GM13976 (cell line): Measurements from ENCODE around the gene PPP3R1.

Source experiments
- DNase-seq: peaks from one replicate; pipeline ENCODE4 v3.0.0; 2012; ENCODE audit warnings: low spot score
- in situ Hi-C: fragments of 300-500 bp; cut with MboI; formaldehyde crosslinking; loops from one replicate; pipeline ENCODE4 v1.12.0; 2022; ENCODE audit warnings: low sequenced_read_pairs, mixed read lengths, inconsistent platforms; ENCODE audit not compliant: unreplicated experiment
- TF ChIP-seq, protein P1 (sequence below): IDR thresholded peaks from 2 replicates; pipeline ENCODE4 v1.5.1; 2012; ENCODE audit warnings: borderline replicate concordance, mild to moderate bottlenecking; ENCODE audit not compliant: insufficient read depth; ENCODE audit errors: extremely low read depth, missing control alignments, control extremely low read depth

Gene PPP3R1

DNA sequence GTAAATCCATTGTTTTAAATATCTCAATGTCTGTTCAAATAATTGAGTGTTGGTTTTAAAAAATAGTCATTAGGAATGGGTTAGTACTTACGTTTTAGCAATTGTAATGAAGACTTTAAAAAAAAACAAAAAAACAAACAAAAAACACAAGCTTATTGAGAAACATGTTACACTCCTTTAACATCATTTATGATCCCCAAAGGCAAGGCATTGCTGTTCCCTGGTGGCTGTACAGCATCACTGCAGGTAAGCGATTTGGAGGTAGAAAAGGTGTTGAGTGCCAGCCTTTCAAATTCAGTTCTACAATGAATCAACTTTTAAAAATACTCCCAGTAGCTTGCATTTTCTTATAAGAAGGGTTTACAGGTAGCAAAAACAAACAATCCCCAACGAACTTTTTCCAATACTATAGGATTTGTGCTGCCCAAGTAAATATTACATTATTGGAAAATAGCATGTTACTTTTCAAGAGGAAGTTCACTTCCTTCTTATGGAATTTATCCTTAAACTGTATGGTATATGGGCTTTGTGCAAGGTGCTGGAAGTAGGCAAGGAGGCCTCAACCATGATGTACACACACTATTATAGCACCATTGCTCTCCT is 39.9 kb upstream of the PPP3R1 start:
- TF ChIP-seq, protein P1, sequence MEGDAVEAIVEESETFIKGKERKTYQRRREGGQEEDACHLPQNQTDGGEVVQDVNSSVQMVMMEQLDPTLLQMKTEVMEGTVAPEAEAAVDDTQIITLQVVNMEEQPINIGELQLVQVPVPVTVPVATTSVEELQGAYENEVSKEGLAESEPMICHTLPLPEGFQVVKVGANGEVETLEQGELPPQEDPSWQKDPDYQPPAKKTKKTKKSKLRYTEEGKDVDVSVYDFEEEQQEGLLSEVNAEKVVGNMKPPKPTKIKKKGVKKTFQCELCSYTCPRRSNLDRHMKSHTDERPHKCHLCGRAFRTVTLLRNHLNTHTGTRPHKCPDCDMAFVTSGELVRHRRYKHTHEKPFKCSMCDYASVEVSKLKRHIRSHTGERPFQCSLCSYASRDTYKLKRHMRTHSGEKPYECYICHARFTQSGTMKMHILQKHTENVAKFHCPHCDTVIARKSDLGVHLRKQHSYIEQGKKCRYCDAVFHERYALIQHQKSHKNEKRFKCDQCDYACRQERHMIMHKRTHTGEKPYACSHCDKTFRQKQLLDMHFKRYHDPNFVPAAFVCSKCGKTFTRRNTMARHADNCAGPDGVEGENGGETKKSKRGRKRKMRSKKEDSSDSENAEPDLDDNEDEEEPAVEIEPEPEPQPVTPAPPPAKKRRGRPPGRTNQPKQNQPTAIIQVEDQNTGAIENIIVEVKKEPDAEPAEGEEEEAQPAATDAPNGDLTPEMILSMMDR, result peak; percentile 72
- DNase-seq, result peak; percentile 42
- in situ Hi-C loops, result no loop called here

DNA sequence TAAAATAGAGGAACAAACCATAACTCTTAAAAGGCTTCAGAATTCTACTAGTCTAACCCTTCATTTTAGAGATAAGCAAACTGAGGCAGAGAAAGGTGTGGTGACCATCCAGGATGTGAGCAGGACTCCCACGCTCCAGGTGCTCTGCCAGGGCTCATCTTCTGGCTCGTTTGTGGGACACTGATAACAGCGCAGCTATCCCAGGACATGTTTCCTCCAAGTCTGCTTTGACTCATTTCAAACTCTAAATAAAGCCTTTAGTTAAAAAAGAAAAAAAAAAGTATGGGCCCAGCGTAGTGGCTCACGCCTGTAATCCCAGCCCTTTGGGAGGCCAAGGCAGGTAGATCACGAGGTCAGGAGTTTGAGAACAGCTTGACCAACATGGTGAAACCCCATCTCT is 39.0 kb upstream of the PPP3R1 start:
- DNase-seq, result no peak
- in situ Hi-C loops, result no loop called here
- TF ChIP-seq, protein P1, result no peak

DNA sequence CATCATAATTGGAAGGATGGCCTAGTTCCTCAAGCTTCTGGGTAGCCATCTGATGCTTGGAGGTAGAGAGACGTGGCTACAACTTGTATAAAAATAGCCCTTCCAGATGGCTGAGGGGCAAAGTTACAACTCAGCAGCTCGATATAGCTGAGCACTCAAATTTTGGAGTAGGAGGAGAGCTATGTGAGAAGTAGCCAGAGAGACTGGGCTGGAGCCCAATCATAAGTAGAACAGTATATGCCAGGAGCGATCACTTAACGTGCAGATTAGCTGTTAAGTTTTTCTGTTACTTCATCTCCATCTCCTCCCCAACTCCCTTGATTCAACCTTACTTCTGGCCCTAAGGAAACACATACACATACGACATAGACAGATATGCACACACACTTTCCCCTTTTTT is 38.6 kb upstream of the PPP3R1 start:
- in situ Hi-C loops, result no loop called here
- TF ChIP-seq, protein P1, result no peak
- DNase-seq, result no peak

DNA sequence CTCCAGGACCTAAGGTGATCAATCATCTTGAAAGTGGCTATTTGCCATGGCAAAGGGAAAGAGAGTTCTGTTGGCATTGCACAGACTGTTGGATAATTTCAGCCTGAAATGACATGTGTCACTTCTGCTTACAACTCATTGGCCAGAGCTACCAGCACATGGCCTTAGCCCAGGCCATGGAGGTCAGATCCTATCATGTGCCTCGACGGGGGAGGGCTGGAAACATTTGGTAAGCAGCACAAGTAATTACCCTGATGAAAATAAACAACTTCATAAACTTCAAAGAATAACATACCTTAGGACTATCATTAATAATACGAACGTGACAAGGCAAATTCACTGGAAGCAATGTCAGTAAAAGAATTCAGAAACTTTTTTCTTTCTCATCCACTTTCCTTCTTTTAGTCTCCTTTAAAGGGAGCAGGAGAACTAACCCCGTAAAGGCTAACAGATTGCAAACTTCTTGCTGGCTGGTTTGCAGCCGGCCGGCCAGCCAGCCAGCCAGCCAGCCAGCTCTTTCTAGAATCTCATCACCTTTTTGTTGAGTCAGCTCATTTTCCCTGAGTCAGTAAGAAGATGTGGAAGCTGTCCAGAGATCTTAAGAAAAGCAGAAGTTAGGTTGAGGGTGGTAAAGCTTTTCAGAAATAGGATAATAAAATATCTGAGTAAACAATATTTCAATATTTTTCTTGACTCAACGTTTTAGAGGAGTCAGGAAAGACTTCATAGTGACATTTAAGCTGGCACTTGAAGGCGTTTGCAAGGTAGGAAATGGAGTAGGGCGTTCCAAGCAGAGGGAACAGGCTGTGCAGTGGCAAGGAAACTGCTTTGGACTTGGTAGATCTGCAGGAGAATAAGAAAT is 35.5 kb upstream of the PPP3R1 start:
- TF ChIP-seq, protein P1, result no peak
- DNase-seq, result no peak
- in situ Hi-C loops, result loop anchor here (10.0 kb wide), 1 partner anchor 163 kb away; no protein-coding TSS in a partner anchor

DNA sequence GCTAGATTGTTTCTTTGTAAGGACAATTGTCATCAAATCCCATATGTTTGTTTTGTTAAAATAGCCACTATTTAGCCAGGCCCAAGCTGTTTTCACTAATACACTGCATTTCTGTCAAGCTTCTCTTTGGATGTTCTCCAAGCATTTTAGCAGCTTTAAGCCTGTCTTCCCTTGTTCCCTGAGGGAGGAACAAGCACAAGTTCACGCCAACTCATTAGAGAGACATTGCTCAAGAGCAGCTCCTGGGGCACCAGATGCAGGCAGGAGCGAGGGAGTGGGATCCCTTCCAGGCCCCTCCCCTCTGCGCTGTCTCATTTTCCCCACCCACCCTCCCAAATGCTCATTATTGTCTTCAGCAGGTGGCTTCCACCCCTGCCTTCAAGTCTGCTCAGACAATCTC is 32.6 kb upstream of the PPP3R1 start:
- no peak for DNase-seq
- in situ Hi-C loops, result loop anchor here (10.0 kb wide), 1 partner anchor 160 kb away; no protein-coding TSS in a partner anchor
- TF ChIP-seq, protein P1, result no peak

DNA sequence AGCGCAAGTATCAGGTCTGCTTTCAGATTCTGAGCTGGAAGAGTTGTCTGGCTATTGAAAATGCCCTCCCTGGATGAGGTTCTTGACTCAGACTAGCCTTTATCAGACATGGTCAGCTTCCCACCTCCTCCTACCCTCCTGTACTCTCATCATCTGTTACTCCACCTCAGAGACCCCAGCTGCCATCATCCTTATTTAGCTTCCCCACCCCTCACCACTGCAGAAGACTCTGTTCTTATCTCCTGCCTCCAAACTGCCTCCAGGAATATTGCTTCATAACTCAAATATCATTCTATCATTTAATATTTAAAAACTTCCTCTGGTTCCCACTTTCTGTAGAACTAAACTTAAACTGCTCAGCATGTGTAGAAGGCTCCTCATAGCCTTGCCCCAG is 31.1 kb upstream of the PPP3R1 start:
- in situ Hi-C loops, result loop anchor here (10.0 kb wide), 1 partner anchor 159 kb away; no protein-coding TSS in a partner anchor
- DNase-seq, result no peak
- TF ChIP-seq, protein P1, result no peak
